Measurements from ENCODE around the gene CNTNAP1.
A peak's percentile ranks its signal among the peaks of the same experiment; 100 is the strongest.

The CNTNAP1 gene

DNA sequence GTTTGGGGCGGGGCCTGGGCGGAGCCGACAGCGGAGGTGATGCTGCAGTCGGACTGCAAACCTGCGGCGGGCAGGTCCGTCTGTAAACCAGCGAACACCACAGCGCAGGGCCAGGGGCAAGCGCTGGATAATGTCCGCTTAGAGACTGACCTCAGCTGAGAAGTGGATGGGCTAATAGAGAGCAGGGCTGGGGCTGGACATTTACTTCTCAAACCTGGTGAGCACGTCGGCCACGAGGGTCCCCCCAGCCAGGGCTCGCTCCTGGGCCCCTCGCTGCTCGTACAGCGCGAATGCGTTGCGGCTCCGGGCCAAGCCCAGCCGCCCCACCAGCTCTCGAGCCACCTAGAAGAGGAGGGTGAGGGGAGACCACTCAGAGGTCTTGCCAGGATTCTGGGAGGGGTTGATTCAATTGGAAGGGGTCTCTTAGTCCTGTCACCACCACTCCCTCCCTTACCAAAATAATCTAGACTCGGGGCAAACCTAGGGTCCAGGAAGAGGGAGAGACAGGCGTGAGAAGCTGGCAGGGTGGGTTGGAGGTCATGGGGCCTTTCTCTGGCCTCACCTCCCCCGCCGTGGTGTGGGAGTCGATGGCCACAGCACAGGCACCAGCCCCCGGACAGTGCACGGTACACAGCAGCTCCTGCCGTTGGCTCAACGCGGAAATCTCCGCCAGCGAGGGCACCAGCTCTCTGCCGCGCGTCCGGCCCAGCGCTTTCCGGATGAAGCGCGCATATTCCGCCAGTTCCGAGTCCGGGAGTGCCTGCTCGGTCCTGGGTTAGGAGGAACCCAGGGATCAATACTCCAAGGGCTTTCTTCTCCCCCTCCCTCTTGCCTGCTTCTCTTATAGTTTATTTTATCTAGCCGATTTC is 11.3 kb upstream of the CNTNAP1 start:
- no peak for DNase-seq

DNA sequence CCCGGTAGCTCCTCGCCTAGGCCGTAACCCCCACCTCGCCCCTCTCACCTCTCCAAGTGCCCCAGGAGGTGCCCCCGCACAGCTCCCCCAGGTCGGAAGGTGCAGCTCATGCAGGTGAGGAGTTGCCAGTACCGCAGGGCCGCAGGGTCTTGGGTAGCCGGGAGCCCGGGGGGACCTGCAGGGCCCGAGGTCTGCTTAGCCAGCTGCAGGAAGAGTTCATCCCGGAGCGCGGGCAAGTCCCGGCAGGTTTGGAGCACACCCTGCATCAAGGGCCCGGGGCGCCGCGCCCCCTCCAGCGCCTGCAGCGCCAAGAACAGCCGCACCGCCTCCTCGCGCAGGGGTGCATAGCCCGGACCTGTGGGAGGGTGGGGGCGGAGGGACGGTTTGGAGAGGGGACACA is 10.3 kb upstream of the CNTNAP1 start:
- no peak for DNase-seq

- no peak for DNase-seq
Measured at GRCh38 chr17:42673266-42673884, 9.0 kb upstream of the CNTNAP1 start.

DNA sequence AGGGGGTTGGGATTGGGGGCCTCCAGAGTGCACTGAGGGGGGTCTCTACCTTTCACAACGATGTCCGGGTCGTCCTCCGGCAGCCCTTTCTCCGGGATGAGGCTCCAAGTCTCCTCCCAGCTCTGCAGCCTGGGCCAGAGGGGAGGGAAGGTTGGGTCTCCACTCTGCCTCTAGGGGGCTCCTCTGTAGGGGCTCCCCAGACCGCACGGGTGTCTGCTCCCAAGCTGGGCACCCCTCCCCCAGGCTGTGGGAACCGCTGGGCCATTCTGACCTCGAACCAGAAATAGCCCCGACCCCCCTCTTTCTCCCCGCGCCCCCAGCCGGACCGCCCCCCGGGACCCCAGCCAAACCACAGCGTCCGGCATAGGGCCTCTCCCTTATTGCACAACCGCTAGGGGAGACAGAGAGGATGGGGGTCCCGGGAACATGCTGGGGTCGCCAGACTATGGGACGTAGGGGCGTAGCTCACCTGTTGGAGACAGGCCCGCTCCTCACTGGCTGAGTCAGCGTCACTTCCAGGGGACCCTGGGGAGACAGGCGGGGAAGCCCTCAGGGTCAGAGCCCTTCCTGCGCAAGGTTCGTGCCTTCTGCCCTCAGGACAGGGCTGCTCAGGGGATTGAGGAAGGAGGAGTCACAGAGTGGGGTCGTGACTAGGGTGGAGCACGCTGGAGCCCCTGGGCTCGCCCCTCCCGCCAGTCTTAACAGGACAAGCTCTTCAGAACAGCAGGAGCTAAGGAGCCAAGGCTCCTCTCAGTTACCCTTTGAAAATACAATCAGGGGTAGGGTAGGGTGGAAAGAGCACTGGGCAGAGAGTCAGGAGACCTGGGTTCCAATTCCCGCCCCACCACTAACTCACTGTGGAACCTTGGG is 8.2 kb upstream of the CNTNAP1 start:
- DNase-seq, result peak; percentile 76

DNA sequence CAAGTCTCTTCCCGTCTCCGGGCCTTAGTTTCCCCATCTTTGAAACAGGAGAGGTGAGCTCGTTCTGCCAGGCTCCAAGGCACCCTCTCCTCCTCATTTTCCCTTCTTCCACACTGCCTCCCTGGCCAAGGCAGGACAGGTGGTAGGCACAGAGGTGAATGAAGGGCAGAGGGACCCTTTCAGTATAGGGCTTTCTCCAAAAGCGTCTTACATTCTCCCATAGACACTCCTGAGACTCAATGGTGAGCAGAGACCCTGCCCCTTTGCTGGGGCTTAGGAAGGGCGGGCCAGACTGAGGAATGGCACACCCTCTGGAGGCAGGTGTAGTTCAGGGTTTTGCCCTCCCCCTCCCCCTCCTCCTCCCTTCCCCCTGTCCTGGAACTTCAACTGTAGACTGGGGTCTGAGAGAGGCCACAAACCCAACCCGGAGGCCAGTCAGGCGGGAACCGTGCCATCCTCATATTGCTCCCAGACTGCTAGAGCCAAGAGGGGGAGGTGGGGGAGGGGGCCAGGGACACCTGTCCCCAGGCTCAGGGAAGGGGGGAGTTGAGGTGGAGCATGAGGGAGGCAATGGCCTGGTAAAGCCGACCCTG is 7.5 kb upstream of the CNTNAP1 start:
- DNase-seq, result no peak

- no peak for DNase-seq
Measured at GRCh38 chr17:42675348-42675964, 6.9 kb upstream of the CNTNAP1 start.

DNA sequence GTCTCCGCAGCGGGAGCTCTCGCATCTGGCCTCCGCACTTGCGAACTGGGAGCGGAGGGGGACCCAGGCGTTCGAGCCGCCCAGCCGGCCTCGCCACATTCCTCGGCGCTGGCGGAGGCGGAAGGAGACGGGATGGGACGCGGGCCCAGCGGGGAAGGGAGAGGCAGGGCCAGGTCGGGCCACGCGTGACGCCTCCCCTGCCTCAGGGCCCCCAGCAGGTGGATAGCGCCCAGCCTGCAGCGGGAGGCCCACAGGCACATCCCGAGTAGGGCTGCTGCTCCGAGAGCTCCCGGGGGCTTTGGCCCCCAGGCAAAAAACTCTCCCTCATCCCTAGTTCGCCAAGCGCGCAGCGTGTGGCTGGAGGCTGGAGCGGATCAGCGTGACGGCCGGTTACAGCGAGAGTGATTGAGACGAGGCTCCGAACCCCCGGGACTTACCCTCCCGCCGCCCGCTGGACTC is 6.3 kb upstream of the CNTNAP1 start:
- DNase-seq, result peak; percentile 68

GRCh38 chr17:42676424-42677011 is 5.8 kb upstream of the CNTNAP1 start, which contains the start of gene PLEKHH3:
PLEKHH3 (minus strand) TSS chr17:42676994; CDS start chr17:42676563, 431 bp downstream.
- DNase-seq, result no peak

- DNase-seq, result peak; percentile 100
Measured at GRCh38 chr17:42677012-42677857, 5.1 kb upstream of the CNTNAP1 start.

- peak; percentile 91 for DNase-seq
Measured at GRCh38 chr17:42677921-42678781, 4.2 kb upstream of the CNTNAP1 start.

GRCh38 chr17:42678951-42679491 is 3.3 kb upstream of the CNTNAP1 start:
- DNase-seq, result peak; percentile 74

- peak; percentile 84 for DNase-seq
Measured at GRCh38 chr17:42679492-42680330, 2.6 kb upstream of the CNTNAP1 start.

DNA sequence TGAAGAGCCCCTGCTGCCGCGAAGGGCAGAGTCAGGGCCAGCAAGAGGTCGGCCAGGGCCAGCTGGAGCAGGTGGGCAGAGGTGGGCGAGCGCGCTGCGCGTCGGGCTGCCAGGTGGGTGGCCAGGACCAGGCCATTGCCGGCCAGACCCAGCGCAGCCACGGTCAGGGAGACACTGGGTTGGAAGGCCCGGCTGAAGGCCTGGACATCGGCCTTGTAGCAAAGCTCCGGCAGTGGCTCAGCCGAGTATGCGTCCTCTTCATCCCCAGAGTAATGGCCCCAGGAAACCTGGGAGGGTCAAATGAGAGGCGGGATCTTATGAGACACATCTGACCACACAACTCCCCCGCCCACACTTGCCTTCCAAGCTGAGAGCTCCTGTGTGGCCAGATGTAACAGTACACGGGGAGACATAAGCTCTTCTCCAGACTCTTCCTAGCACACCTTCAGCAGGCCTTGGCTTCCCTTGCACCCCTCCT is 2.0 kb upstream of the CNTNAP1 start:
- no peak for DNase-seq

- peak; percentile 82 for DNase-seq
Measured at GRCh38 chr17:42682722-42683403, 532 bp downstream of the CNTNAP1 start.

- no peak for DNase-seq
Measured at GRCh38 chr17:42683407-42684034, 1.2 kb downstream of the CNTNAP1 start.

DNA sequence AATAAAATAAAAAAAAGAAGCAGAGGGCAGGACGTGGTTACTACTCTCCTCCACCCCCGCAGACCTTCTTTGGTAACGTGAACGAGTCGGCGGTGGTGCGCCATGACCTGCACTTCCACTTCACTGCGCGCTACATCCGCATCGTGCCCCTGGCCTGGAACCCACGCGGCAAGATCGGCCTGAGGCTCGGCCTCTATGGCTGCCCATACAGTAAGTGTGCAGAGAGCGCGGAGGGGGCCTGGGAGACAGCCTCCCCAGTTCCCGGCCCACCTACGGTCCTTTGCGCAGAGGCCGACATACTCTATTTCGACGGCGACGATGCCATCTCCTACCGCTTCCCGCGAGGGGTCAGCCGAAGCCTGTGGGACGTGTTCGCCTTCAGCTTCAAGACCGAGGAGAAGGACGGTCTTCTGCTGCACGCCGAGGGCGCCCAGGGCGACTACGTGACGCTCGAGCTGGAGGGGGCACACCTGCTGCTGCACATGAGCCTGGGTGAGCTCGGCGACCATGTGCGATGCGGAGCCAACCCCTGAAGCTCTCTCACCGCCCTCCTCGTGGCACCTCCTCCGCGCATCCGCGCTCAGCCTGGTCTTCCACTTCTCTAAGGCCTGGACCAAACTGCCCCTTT is 2.7 kb downstream of the CNTNAP1 start:
- no peak for DNase-seq

DNA sequence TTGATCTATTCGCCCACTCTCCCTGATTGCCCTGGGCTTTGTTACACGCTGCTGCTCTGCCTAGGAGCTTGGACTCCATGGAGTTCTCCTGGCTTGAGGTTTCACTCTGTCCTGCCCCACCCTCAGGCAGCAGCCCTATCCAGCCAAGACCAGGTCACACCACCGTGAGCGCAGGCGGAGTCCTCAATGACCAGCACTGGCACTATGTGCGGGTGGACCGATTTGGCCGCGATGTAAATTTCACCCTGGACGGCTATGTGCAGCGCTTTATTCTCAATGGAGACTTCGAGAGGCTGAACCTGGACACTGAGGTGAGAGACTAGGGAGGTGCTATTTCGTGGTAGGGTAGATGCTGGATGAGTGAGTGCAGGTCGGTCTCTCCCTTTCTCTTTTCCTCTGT is 3.5 kb downstream of the CNTNAP1 start:
- DNase-seq, result no peak

Data from left hindlimb (tissue), 1 donor.